SK-N-SH (cell line): Measurements from ENCODE around the gene SCOC. TPM values are rescaled to one million over a fixed set of nuclear protein-coding genes. Genes with fewer than 3 reads are reported as not detected.

Experiments used
- CTCF ChIA-PET: fragments of 300-600, 350-600 bp; formaldehyde crosslinking; extraction: SDS; loops from one replicate; lab custom pipeline; 2021; lab: Yijun Ruan, JAX
- POLR2A ChIA-PET: fragments of 350-600 bp; sonication (Branson Sonifier 250); formaldehyde crosslinking; extraction: SDS; loops from one replicate; lab custom pipeline; 2020; ENCODE audit warnings: antibody characterized with exemption, inconsistent platforms; lab: Yijun Ruan, JAX
- DNase-seq: peaks from one replicate; pipeline ENCODE4 v3.0.0; 2012
- H2AFZ ChIP-seq: fragments of 200-600 bp; sonication (generic); 2 replicates; pipeline ENCODE4 v1.8.1; 2016; ENCODE audit warnings: antibody characterized with exemption, mild to moderate bottlenecking, low read depth
- H3F3A ChIP-seq: fragments of 200-600 bp; sonication (generic); replicated peaks from 2 replicates; pipeline ENCODE3; 2016; ENCODE audit warnings: antibody characterized with exemption, mild to moderate bottlenecking; ENCODE audit not compliant: insufficient read depth
- H3K27ac ChIP-seq, 2 experiments: fragments of 200-500 bp in 1 of 2; fragments of 200-600 bp in 1 of 2; sonication (Bioruptor generic) in 1 of 2; sonication (generic), shearing (Covaris generic) in 1 of 2; 2 replicates each; pipeline versions ENCODE4 v1.5.1 to v1.6.1; 2014 to 2016; ENCODE audit warnings: low read depth in 2 of 2, inconsistent platforms in 1 of 2, low read length in 1 of 2, mild to moderate bottlenecking in 1 of 2, mixed read lengths in 1 of 2
- H3K27me3 ChIP-seq: fragments of 200-600 bp; sonication (generic), shearing (Covaris generic); 2 replicates; pipeline ENCODE4 v1.6.1; 2016; ENCODE audit warnings: mixed run types; ENCODE audit not compliant: insufficient read depth
- H3K36me3 ChIP-seq, 2 experiments: fragments of 200-500 bp in 1 of 2; fragments of 200-600 bp in 1 of 2; sonication (Bioruptor generic) in 1 of 2; sonication (generic) in 1 of 2; replicated peaks in 1 of 2; 2 replicates each; pipeline versions ENCODE3 to v1.5.1; 2014 to 2016; ENCODE audit warnings: low read length in 1 of 2, mild to moderate bottlenecking in 1 of 2; ENCODE audit not compliant: insufficient read depth in 2 of 2, control insufficient read depth in 1 of 2
- H3K4me1 ChIP-seq, 2 experiments: fragments of 200-500 bp in 1 of 2; fragments of 200-600 bp in 1 of 2; sonication (Bioruptor generic) in 1 of 2; sonication (generic), shearing (Covaris generic) in 1 of 2; 2 replicates each; pipeline versions ENCODE4 v1.5.1 to v1.6.1; 2014 to 2016; ENCODE audit warnings: low read depth in 1 of 2, low read length in 1 of 2, mixed run types in 1 of 2; ENCODE audit not compliant: insufficient read depth in 2 of 2, control insufficient read depth in 1 of 2
- H3K4me2 ChIP-seq: fragments of 200-600 bp; sonication (generic), shearing (Covaris generic); 2 replicates; pipeline ENCODE4 v1.6.1; 2017; ENCODE audit warnings: mixed run types
- H3K4me3 ChIP-seq, 2 experiments: fragments of 200-500 bp in 1 of 2; fragments of 200-600 bp in 1 of 2; sonication (Bioruptor generic) in 1 of 2; sonication (generic), shearing (Covaris generic) in 1 of 2; 2 replicates each; pipeline versions ENCODE4 v1.5.1 to v1.8.1; 2014 to 2016; ENCODE audit warnings: low read depth in 2 of 2, inconsistent platforms in 1 of 2, low read length in 1 of 2, mild to moderate bottlenecking in 1 of 2, mixed read lengths in 1 of 2, moderate library complexity in 1 of 2
- H3K79me2 ChIP-seq: fragments of 200-600 bp; sonication (generic); 2 replicates; pipeline ENCODE4 v1.8.1; 2017; ENCODE audit warnings: mild to moderate bottlenecking; ENCODE audit not compliant: insufficient read depth
- H3K9ac ChIP-seq: fragments of 200-600 bp; sonication (generic); 2 replicates; pipeline ENCODE4 v1.6.1; 2017; ENCODE audit warnings: mixed run types
- H3K9me2 ChIP-seq: fragments of 200-600 bp; sonication (generic); 2 replicates; pipeline ENCODE4 v1.6.1; 2017; ENCODE audit warnings: mixed run types
- H3K9me3 ChIP-seq: fragments of 200-600 bp; sonication (generic); 2 replicates; pipeline ENCODE4 v1.6.1; 2017; ENCODE audit warnings: mixed run types, mild to moderate bottlenecking, moderate library complexity
- H4K20me1 ChIP-seq: fragments of 200-600 bp; sonication (generic); 2 replicates; pipeline ENCODE4 v1.6.1; 2017; ENCODE audit warnings: mild to moderate bottlenecking, mixed run types; ENCODE audit not compliant: insufficient read depth
- FOXM1 ChIP-seq: IDR thresholded peaks from 2 replicates; pipeline ENCODE4 v1.4.0; 2012; ENCODE audit warnings: low read depth, mild to moderate bottlenecking
- JUND ChIP-seq: IDR thresholded peaks from 2 replicates; pipeline ENCODE4 v1.4.0; 2012
- MXI1 ChIP-seq: IDR thresholded peaks from 2 replicates; pipeline ENCODE4 v1.6.1; 2012; ENCODE audit warnings: mild to moderate bottlenecking, low read depth, low read length, improper control_type of control experiment
- NFIC ChIP-seq: IDR thresholded peaks from 2 replicates; pipeline ENCODE4 v1.4.0; 2012; ENCODE audit warnings: borderline replicate concordance
- WGBS: methylation state at CpG from one replicate; pipeline ENCODE4 v1.1.6; 2017; ENCODE audit warnings: low lambda C conversion rate; 5-methylcytosine and 5-hydroxymethylcytosine counted together
- polyA plus RNA-seq, 3 experiments: library from polyadenylated mRNA; depleted of rRNA; stranded (reverse); fragments of >200 nt; gene quantifications; 2 replicates each; pipeline ENCODE4 v1.2.3, GENCODE V29; 2012
- TF ChIP-seq, protein P1 (sequence below): fragments of 200-600 bp; sonication (generic); IDR thresholded peaks from 2 replicates; pipeline ENCODE4 v1.6.1; 2017; ENCODE audit warnings: antibody characterized with exemption, mild to moderate bottlenecking, moderate library complexity
- TF ChIP-seq, protein P2 (sequence below): fragments of 150-350 bp; IDR thresholded peaks from 2 replicates; pipeline ENCODE4 v1.6.1; 2017; ENCODE audit warnings: antibody characterized with exemption, low read length, low read depth, borderline replicate concordance
- TF ChIP-seq, protein P3 (sequence below): IDR thresholded peaks from 2 replicates; pipeline ENCODE4 v1.4.0; 2012; ENCODE audit warnings: low read depth, borderline replicate concordance

The SCOC gene
- polyA plus RNA-seq, 1 of the 3 experiments (the other 2 are of a cell fraction), result 16.0 TPM

DNA sequence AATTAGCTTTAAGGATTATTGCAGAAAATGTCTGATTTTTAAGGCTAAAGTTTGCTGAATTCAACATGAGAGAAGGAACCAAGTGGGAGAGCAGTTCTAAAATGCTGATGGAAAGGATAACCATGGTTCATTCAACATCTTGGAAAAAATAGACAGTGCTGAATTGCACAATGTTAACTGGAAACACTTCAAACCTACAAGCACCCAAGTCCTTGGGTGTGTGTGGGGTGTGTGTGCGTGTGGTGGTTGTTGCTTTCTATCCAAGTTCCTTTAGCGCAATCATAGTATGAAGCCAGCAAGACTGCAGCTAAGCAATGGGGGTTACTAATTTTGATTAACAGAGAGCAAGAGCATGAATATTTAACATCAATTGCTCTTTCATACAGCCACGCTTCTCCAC is 29.3 kb upstream of the SCOC start:
- H3F3A ChIP-seq, result no peaks in the 10 kb centered on the region
- no peak overlapping the region for H3K27ac ChIP-seq
- H3K79me2 ChIP-seq, result no peaks in the 10 kb centered on the region
- H3K4me3 ChIP-seq, result no peak overlapping the region
- CTCF ChIA-PET, result interaction anchor here (1.1 to 3.3 kb wide), 3 partner anchors 10 to 16 kb away, joined by 3 to 20 read pairs (median 11); no protein-coding TSS in a partner anchor
- DNase-seq, result no peak
- no peaks in the 10 kb centered on the region; the same call in 1 of the 2 replicates for H3K27me3 ChIP-seq
- H3K36me3 ChIP-seq, result no peaks in the 10 kb centered on the region
- 94% methylated on average over 3 of the region's 3 CpGs for WGBS
- no peak overlapping the region for H2AFZ ChIP-seq
- no peaks in the 10 kb centered on the region for H4K20me1 ChIP-seq
- no peaks in the 10 kb centered on the region for H3K9me2 ChIP-seq
- H3K4me1 ChIP-seq, result peaks cover 0 to 4% of the 10 kb centered on the region in 2 experiments; a peak in 1 of 4 replicates
- POLR2A ChIA-PET, result no interaction called here
- TF ChIP-seq MXI1, result no peak
- no peak overlapping the region for H3K9ac ChIP-seq
- H3K9me3 ChIP-seq, result no peaks in the 10 kb centered on the region
- H3K4me2 ChIP-seq, result no peak overlapping the region

DNA sequence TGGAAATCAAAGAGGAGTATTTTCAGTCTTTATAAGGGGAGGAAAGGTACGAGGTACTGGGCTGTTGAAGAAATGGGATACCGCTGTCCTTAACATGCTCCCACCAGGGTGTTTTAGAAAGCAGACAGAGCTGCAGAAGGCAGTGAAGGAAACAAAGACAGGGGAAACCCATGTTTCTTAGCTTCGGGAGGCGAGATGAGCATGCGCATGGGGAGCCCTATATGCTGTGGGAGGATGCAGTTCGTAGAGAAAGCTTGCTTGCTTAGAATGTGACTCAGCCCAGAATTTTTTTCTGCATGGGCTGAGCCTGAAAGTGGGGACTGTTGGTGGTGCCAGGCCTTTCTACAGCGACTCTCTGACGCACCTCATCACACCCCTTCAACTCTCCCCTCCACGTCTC is 28.8 kb upstream of the SCOC start:
- Histone ChIP-seq H3K9me3 (no peaks in the 10 kb centered on the region), H3K27me3 (no peaks in the 10 kb centered on the region; the same call in 1 of the 2 replicates), H3K4me1 (peaks cover 0 to 4% of the 10 kb centered on the region in 2 experiments; a peak in 1 of 4 replicates), H3K4me2 (no peak overlapping the region)
- no peak for DNase-seq
- TF ChIP-seq FOXM1 (no peak), NFIC (no peak), JUND (no peak)
- TF ChIP-seq, protein P1, sequence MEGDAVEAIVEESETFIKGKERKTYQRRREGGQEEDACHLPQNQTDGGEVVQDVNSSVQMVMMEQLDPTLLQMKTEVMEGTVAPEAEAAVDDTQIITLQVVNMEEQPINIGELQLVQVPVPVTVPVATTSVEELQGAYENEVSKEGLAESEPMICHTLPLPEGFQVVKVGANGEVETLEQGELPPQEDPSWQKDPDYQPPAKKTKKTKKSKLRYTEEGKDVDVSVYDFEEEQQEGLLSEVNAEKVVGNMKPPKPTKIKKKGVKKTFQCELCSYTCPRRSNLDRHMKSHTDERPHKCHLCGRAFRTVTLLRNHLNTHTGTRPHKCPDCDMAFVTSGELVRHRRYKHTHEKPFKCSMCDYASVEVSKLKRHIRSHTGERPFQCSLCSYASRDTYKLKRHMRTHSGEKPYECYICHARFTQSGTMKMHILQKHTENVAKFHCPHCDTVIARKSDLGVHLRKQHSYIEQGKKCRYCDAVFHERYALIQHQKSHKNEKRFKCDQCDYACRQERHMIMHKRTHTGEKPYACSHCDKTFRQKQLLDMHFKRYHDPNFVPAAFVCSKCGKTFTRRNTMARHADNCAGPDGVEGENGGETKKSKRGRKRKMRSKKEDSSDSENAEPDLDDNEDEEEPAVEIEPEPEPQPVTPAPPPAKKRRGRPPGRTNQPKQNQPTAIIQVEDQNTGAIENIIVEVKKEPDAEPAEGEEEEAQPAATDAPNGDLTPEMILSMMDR, result no peak
- TF ChIP-seq, protein P2, sequence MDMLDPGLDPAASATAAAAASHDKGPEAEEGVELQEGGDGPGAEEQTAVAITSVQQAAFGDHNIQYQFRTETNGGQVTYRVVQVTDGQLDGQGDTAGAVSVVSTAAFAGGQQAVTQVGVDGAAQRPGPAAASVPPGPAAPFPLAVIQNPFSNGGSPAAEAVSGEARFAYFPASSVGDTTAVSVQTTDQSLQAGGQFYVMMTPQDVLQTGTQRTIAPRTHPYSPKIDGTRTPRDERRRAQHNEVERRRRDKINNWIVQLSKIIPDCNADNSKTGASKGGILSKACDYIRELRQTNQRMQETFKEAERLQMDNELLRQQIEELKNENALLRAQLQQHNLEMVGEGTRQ, result no peak
- TF ChIP-seq, protein P3, sequence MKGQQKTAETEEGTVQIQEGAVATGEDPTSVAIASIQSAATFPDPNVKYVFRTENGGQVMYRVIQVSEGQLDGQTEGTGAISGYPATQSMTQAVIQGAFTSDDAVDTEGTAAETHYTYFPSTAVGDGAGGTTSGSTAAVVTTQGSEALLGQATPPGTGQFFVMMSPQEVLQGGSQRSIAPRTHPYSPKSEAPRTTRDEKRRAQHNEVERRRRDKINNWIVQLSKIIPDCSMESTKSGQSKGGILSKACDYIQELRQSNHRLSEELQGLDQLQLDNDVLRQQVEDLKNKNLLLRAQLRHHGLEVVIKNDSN, result no peak
- TF ChIP-seq, all 33 proteins: peak for 0
- Histone ChIP-seq H3K36me3 (no peaks in the 10 kb centered on the region), H2AFZ (no peak overlapping the region), H3F3A (no peaks in the 10 kb centered on the region), H3K9me2 (no peaks in the 10 kb centered on the region), H3K9ac (no peak overlapping the region), H4K20me1 (no peaks in the 10 kb centered on the region), H3K4me3 (no peak overlapping the region), H3K79me2 (no peaks in the 10 kb centered on the region), H3K27ac (no peak overlapping the region)
- WGBS, result 87% methylated on average over 9 of the region's 9 CpGs
- ChIA-PET POLR2A (interaction anchor here (0.6 kb wide), 1 partner anchor 12 kb away, joined by 7 read pairs; no protein-coding TSS in a partner anchor), CTCF (interaction anchor here (0.7 to 3.2 kb wide), 4 partner anchors 15 to 741 kb away, joined by 3 to 20 read pairs (median 4); no protein-coding TSS in a partner anchor)
